Measurements from ENCODE around the gene ABCF2. TPM values are rescaled to one million over a fixed set of nuclear protein-coding genes. Genes with fewer than 3 reads are reported as not detected.

ABCF2 gene
- total and polyA plus RNA-seq, 8 donors: 20.3 to 40.6 (median 25.8) TPM

- Histone ChIP-seq H3K4me3 (no peak overlapping the region), H3K4me1 (peaks cover 4 to 25% of the 10 kb centered on the region in 2 donors), H3K27me3 (peaks cover 6 to 11% of the 10 kb centered on the region in 2 donors), H3K27ac (no peak overlapping the region), H3K9me3 (no peaks in the 10 kb centered on the region), H3K36me3 (peaks cover 0 to 76% of the 10 kb centered on the region in 2 donors)
- no peak for TF ChIP-seq CTCF (IDR thresholded peaks at IDR 0.05)
- intact Hi-C loops (cut with DNase I): loop anchor here in 1 of 2 donors (10.0 kb wide), 1 partner anchor 65 kb away; no protein-coding TSS in a partner anchor
- DNase-seq (no peak), ATAC-seq (no peak)
These were observed 12.9 kb upstream of the ABCF2 start for GRCh38 chr7:151239837-151240459.

GRCh38 chr7:151238924-151239836 is 12.2 kb upstream of the ABCF2 start:
- Histone ChIP-seq H3K27ac (no peak overlapping the region), H3K9me3 (no peaks in the 10 kb centered on the region), H3K27me3 (peaks cover 0 to 3% of the 10 kb centered on the region in 2 donors), H3K36me3 (peaks cover 0 to 80% of the 10 kb centered on the region in 2 donors), H3K4me3 (no peak overlapping the region), H3K4me1 (peaks cover 0 to 19% of the 10 kb centered on the region in 2 donors)
- ATAC-seq (no peak), DNase-seq (no peak)
- intact Hi-C loops (cut with DNase I): no loop called here
- no peak for TF ChIP-seq CTCF (IDR thresholded peaks at IDR 0.05)

GRCh38 chr7:151238190-151238810 is 11.3 kb upstream of the ABCF2 start:
- intact Hi-C loops (cut with DNase I): no loop called here
- no peaks in the 10 kb centered on the region for H3K27me3 ChIP-seq
- no peak for DNase-seq
- no peak for TF ChIP-seq CTCF (IDR thresholded peaks at IDR 0.05)
- H3K9me3 ChIP-seq: no peaks in the 10 kb centered on the region
- no peak overlapping the region for H3K4me3 ChIP-seq
- peaks cover 0 to 80% of the 10 kb centered on the region in 2 donors for H3K36me3 ChIP-seq
- no peak overlapping the region for H3K27ac ChIP-seq
- no peak for ATAC-seq
- H3K4me1 ChIP-seq: peaks cover 0 to 19% of the 10 kb centered on the region in 2 donors

GRCh38 chr7:151237244-151238189 is 10.5 kb upstream of the ABCF2 start:
- intact Hi-C loops (cut with DNase I): no loop called here
- Histone ChIP-seq H3K36me3 (peaks cover 0 to 80% of the 10 kb centered on the region in 2 donors), H3K4me3 (no peak overlapping the region), H3K9me3 (no peaks in the 10 kb centered on the region), H3K27me3 (no peaks in the 10 kb centered on the region), H3K27ac (no peak overlapping the region), H3K4me1 (peaks cover 0 to 18% of the 10 kb centered on the region in 2 donors)
- DNase-seq (no peak), ATAC-seq (no peak)
- TF ChIP-seq CTCF (IDR thresholded peaks at IDR 0.05): no peak
